Measurements from ENCODE around the gene OVCA2.

GRCh38 chr17:2008332-2009126 lies 33.3 kb upstream of the OVCA2 start:
- TF ChIP-seq NR3C1 (IDR thresholded peaks at IDR 0.05) (no peak), MAX (IDR thresholded peaks at IDR 0.05) (no peak), CBX8 (IDR thresholded peaks at IDR 0.05) (no peak), CBX2 (IDR thresholded peaks at IDR 0.05; ENCODE audit: borderline replicate concordance, low read depth) (no peak), CTCF (IDR thresholded peaks at IDR 0.05) (no peak)

All from A549 (cell line).